HG03469 (cell line): Measurements from ENCODE around the gene EHD1.

Experiments used
- ATAC-seq: cut with Tn5 transposase; IDR thresholded peaks from one replicate; pipeline ENCODE4 v1.9.1; 2021; ENCODE audit warnings: mild to moderate bottlenecking, moderate library complexity, moderate number of reproducible peaks; ENCODE audit not compliant: unreplicated experiment

Gene EHD1

DNA sequence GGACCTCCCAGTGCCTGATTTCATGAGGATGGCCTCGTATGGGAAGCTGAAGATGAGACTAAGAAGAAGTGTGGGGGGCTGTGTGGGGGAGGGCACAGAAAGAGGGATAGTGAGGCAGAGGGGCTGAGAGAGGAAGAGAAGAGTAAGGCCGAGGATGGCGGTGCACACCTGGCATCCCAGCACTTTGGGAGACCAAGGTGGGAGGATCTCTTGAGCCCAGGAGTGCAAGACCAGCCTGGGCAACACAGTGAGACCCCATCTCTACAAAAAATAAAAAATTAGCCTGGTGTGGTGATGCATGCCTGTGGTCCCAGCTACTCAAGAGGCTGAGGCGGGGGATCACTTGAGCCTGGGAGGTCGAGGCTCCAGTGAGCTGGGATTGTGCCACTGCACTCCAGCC lies 13.5 kb upstream of the EHD1 start:
- ATAC-seq: no peak

DNA sequence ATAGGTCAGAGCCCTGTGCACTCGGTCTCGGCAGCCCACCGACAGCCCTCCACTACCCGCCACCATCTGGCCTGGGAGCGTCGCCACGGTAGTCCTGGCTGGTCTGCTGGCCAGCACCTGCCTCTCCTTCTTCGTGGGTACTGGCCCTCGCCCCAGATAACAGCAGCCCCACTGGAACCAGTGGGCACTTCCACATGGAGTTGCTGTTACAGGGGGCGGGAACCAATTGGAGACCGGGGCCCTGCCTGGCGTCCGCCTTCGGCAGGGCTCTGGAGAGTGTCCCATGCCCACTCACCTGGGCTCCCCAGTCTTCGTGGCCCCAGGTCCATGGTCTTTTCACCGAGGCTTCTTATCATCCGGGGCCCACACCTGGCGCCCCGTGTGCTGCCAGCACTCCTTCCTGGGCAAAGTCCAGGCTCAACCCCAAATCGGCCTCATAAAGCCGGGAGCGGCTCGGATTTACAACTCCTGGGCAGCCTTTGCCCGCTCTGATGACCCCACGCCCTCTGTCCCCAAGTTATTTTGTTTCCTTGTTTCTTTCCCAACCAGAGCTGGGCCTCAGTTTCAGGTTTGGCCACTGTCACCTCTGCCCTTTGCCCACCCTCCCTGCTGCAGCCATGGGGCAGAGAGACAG lies 12.9 kb upstream of the EHD1 start:
- no peak for ATAC-seq

DNA sequence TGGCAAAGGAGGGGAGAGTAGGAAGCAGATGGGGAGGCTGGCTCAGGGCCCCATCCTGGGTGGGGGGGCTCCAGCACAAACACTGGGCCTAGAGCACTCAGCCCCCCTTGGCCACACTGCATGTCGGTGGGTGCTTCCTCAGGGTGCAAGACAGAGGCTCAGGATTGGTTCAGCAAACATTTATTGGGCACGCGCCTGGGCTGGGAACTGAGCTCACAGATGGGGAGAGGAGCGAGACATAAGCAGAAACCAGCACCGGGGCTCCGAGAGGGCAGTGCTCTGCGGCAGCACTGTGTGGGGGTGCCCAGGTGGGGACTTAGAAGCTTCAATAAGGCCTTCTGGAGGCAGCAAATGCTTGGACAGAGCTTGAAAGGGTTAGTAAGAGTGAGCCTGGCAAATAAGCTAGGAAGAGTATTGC lies 12.1 kb upstream of the EHD1 start:
- no peak for ATAC-seq

DNA sequence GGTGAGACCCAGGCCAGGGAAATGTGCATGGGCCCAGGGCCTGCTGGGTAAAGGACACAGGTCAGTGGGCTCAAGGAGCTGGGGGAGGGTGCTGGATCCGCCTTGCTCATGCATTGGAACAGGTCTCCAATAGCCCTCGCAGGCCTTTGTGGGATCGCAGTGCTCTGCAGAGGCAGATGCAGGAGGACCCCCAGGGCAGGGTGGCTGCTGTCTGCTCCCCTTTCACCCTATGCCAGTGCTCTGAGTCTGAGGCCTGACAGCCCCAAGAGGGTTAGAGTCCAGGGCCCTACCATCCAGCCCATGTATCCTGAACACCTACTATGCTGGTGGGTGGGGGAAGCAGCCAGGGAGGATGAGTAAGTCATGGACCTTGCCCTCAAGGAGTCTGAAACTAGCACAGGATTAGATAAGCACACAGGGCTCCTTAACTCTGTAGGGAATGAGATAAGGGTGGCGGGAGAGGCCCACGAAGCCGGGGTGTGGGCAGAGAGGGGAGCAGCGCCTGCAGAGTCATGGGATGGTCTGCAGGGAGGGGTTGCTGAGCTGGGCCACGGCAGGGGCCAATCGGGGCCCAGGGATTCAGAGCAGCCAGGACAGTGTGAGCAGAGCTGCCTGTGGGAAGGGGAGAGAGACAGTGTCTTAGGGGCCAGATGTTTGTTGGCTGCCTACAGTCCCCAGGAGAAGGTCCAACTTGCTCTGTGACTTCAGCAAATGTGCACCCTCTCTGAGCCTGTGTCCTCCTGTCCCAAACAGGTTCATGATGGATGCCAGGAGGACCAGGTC lies 10.5 kb upstream of the EHD1 start:
- ATAC-seq: no peak

DNA sequence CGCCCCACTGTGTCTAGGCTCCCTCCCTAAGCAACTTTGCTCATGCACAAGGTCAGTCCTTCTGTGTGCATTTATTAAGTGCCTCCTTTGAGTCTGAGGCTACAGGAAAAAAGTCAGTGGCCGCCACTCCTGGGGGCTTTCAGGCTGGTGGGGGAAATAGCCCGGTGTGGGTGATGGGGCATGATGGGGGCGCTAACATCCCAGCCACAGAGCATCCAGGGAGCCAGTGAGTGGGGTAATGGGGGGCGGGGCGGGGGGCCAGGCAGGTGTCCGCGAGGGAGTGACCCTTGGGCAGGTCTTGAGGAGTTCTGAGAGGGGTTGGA lies 9.9 kb upstream of the EHD1 start:
- ATAC-seq: no peak

DNA sequence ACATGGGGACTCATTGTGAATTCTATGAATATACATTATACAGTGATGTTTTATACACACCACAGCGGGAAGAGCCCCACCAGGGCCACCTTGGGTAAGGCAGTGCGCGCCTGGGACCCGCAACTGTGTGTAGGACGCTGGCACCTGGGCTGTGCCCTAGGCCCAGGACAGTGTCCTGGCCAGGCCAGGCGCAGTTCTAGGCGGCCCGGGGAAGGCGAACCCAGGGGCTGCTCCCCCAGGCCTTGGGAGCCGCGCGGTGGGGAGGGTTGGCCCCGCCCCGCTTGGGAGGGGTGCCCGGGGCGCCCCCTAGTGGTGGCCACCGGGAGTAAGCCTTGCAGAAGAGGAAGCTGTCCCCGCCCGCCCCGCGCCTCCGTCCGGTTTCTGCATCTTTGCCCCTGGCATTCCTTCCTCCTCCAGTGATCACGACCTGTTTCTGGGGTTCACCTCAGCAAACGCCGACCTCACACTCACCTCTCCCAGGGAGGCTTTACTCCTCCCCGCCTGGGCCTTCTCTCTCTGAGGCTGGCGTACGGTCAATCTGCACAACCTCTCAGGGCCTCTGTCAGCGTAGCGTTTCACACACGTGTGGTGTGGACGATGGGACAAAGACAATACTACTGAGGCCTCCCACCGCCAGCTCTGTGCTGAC lies 9.5 kb upstream of the EHD1 start:
- no peak for ATAC-seq

DNA sequence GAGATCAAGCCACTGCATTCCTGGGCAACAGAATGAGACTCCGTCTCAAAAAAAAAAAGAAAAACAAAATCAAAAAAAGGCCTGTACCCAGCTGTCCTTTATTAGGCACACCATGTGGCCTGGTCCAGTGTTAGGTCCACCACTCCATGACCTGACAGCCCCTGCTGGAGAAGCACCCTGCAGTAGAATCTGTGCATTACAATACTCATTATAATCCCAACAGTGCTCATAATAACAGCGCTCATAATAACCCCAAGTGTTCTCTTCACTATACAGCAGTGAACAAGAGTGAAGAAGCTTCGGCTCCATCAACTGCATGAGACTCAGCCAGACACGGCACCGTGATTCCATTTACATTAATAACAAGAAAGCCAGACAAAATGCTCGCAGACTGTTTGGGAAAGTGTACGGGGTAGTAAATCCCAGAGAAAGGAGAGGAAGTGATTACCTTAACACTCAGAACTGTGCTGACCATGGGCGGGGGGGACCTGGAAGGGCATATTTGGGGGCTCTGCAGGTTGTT lies 8.9 kb upstream of the EHD1 start:
- ATAC-seq: no peak

DNA sequence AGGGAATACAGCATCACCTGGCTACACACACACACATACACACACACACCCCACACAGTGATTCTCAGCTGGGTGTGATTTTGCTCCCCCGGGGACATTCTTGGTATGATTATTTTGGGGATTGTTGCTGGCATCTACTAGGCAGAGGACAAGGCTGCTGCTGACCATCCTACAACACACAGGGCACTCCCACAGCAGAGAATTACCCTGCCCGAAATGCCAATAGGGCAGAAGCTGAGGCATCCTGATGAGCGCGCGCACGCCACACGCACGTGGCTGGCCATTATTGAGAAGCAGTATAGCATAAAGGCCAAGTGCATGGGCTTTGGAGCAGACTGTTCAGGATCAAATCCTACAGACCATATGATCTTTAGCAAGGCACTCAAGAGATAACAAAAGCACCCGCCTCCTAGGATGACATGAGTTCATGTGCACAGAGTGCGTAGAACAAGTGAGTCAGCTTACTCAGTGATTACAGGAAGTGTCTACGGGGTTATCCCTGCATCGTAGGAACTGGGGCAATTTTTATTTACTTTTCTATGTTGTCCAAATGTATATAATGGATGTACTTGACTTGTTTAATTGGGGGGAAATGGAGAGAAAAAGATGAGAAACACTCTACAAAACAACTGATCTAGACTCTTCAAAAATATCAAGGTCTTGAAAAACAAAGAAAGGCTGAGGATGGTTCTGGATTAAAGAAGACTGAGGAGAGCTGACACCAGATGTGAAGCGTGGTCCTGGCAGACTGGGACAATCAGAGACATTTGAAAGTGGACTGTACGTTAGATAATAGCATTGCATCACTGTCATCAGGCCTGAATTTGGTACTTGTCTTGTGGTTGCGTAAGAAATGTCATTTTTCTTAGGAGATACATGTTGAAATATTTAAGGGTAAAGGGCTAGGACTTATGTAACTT lies 7.2 kb upstream of the EHD1 start:
- ATAC-seq: no peak

DNA sequence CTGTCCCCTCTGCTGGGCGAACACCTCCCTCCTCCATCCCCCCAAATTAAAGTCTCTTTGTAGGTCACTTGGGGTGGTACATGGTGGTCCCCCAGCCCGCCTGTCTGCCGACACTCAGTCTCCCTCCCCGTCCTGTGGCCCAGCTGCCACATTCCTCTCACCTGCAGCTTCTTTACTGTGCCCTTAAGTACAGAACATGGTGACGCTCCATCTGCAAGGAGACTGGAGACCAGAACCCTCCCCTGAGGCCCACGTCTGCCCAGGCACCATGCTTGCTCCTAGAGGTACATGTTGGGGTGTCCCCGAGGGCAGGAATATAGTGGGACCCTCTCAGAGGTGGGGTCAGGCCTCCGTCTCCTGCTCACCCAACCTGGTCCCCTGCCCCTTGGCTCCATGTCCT lies 5.6 kb upstream of the EHD1 start:
- ATAC-seq: no peak

DNA sequence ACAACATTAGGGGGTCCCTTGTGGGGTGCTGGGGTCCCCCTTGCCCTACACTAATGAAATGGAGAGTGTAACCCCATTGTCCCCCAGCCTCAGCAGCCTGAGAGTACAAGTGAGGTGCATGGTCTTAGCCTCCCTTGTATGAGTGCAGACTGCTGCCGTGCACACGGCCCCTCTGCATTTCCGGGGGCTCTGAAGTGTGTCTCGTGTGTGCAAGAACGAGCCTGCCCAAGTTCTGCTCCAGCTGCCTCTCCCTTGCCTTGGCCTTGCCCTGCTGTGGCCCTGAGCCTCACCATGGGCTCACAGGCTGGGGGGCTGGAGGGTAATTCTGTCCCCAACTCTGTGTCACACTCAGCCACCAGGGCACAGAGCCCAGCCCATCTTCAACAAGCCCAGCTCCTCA lies 5.2 kb upstream of the EHD1 start:
- no peak for ATAC-seq

DNA sequence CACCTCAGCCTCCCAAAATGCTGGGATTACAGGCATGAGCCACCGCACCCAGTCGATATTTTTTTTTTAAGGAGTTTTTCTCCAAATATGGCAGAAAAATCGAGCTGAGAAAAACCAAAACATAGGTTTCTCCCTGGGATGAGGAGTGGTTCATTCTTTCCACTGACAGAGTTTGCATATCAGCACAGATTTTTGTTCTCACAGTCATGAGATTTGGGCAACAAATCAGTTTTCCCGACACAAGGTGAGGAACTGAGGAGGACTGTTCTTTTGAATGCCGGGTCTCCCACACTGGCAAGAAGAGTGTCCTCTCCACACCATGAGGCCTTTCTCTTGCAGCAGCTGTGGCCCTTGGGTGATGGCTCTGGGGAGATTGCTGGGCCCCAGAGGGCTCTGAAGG lies 3.8 kb upstream of the EHD1 start:
- ATAC-seq: no peak

DNA sequence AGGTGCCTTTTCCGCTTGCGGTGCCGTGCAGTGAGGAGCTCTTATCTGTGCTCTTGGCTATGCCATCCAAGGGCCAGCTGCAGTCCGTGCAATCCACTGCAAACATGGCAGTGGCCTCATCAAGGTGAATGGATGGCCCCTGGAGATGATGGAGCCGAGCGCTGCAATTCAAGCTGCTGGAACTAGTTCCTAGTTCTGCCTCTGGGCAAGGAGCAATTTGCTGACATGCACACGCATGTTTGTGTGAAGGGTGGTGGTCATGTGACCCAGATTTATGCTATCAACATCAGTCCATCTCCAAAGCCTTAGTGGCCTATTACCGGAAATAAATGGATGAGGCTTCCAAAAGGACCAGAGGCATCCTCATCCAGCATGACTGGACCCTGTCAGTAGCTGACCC lies 3.1 kb upstream of the EHD1 start:
- no peak for ATAC-seq

DNA sequence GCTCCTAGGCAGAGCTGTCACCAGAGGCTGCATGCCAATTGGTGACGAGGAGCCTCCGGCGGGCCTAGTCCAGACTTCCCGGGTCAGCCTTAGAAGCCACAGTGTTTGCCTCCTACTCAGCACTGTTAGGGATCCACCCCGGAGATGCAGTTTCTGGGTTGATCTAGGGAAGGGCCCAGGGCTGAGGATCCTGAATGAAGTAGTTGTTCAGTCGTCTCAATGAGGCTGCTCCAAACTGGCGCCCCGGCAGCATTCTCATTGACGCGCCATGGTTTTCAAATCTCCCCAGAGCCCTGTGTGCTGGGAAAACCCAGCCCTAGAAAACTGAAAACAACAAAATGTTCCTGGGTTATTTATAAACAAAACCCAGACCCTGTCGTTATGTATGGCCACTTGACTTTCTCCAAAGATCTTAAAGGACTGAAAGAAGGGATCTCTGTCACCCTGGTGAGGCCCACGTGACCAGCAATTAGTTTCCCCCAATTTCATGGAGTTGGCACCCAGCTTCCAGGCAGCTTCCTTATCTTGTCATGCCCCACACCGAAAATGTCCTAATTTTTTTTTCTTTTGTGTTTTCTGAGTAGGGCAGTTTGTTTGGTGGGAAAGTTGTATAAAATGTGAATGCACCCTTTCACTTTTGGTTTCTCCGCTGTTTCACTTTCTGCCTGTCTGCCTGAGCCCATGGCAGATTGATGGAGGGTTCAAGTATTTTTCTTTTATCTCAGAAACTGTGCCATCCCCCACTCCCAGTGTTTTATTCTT lies 2.0 kb upstream of the EHD1 start:
- no peak for ATAC-seq

DNA sequence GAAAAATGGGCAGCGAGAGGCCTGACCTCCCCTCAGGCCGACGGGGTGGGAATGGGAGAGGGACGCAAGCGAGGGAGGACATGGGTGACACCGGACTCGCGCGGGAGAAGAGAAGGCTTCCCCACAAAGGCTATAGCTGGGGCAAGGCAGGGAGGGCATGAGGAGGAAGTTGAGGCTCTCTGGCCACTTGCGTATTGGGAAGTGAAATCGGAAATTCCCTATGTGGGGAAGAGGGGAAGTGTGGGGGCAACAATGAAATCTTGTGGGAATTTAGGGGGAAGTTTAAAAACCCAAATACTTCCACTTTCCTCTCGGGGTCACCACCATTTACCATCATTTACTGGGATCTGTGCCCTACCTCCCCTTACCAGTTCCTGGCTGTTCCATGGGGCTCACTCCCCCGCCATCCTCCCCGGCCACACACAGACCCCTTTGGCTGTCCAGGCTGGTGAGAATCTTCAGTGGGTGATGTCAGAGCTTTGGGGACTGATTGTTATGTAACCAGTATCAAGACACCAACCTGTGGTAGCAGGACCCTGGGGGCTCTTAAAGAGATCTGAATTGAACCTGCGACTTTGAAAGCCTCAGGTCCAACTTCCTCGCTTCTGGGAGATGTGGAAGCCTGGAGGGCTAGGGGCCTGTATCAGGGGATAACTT lies 951 bp upstream of the EHD1 start:
- ATAC-seq: no peak

DNA sequence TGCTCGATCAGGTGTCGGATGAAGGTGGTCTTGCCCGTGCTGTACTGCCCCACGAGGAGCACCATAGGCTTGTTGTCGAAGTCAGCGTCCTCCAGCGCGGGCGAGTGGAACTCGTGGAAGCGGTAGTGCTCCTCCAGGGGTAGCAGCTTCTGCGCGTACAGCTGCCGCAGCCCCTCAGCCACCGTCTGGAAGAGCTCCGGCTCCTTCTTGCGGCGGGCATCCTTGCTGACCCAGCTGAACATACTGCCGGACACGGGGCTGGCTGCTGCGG lies 263 bp downstream of the EHD1 start:
- ATAC-seq: no peak

DNA sequence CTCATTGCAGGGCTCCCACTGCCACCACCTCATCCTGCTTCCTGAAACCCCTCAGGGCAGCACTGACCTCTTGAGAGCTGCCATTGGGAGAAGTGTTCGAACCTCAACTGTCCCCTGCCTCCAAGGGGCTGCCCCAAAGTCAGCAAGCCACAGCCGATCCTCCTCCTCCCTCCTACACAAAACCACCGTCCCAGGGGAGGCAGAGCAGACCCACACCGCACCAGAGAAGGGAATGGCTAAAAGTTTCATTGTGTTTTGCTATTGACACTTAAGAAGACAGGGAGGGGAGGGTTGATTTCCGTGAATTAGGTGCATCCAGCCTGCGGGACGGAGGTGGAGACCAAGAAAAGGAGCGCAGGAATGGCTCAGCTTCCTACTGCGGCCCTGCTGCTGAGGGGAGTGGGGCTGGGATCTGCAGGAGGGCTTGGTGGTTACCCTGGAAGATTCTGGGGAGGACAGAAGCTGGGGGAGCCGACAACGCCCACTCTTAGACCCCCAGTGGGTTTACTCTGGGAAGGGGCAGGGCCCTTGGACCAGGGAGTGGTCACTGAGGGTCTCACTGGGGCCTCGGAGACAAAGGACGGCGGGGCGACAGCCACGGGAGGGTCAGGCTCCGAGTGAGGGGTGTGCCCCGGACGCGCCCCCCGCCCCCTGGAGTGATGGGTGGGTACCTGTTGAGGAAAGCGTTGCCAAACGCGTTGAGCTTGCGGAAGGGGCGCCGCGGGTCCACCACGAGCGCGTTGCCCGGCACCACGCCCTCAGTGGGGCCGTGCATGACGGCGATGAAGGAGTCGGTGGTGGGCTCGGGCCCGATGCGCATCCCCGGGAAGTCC lies 815 bp downstream of the EHD1 start:
- ATAC-seq: no peak

DNA sequence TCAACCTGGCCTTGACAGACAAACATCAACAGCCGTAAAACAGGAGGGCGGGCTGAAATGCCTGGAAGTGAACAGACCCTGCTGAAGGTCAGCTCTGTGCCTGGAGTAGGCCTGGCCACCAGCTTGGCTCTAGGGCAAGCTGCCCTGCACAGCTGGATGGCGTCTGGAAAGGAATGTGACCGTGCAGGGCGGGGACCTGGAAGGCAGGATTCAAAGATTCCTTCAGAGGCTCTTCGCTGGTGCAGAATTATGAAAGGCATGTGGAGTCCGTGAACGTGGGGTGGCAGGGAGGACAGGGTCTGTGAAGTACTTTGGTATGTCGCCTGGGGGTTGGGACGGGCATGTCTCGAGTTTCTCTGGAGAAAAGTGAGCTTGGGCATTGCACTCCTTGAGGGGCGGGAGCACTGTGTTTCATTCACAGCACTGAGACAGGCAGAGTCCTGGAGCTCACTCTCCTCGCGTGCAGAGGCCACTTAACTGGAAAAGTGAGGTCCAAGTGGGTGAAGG lies 1.5 kb downstream of the EHD1 start:
- ATAC-seq: no peak

DNA sequence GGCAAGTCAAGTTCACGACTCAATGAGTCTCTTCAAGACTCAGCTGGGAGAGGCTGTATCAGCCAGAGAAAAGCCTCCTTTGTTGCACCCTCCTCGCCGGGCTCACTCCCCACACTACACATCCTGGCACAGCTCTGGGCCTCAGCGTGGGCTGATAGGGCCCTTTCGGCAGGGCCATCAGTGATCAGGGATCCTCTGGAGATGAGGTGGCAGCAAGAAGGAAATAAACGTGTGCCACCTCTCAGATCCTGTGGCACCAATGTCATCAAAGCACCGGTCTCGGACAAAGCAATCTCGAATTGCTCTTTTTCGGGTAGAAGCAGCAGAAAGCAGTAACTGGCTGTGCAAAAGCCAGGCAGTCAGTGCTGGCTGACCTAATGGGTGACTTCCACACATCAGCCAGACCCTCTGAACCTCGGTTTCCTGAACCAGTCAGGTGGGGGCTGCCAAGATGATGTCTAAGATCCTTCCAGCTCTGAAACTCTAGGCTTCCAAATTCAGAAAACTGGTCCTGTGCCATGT lies 2.1 kb downstream of the EHD1 start:
- ATAC-seq: no peak
